Testis (tissue), 3 donors: ENCODE data around the gene C12orf76. TPM values are rescaled to one million over a fixed set of nuclear protein-coding genes. Genes with fewer than 3 reads are reported as not detected.
"Not testable (repeated sequence)": the region's sequence is repeated elsewhere in the genome, so short reads cannot be mapped to it uniquely, and the experiment has no call there.

Experiments used
- DNase-seq: peaks from one replicate; pipeline ENCODE4 v3.0.0-alpha.2; 2019
- H3K27ac ChIP-seq, 2 donors: fragments of 200-600 bp; sonication (generic); one replicate each; pipeline ENCODE4 v1.5.1; 2019
- H3K27me3 ChIP-seq: fragments of 200-600 bp; sonication (generic); one replicate; pipeline ENCODE4 v1.5.1; 2019
- H3K36me3 ChIP-seq: fragments of 200-600 bp; sonication (generic); one replicate; pipeline ENCODE4 v1.5.1; 2017; ENCODE audit warnings: low read depth; ENCODE audit errors: missing control alignments
- H3K4me1 ChIP-seq: fragments of 200-600 bp; sonication (generic); one replicate; pipeline ENCODE4 v1.5.1; 2019
- H3K4me3 ChIP-seq, 2 donors: fragments of 200-600 bp; sonication (generic); one replicate each; pipeline ENCODE4 v1.5.1; 2017 to 2019
- H3K9me3 ChIP-seq: fragments of 200-600 bp; sonication (generic); one replicate; pipeline ENCODE4 v1.5.1; 2017
- POLR2A ChIP-seq: fragments of 450-650 bp; IDR thresholded peaks from one replicate; pipeline ENCODE4 v1.6.1; 2017; ENCODE audit warnings: antibody characterized with exemption, mild to moderate bottlenecking, moderate library complexity
- WGBS, 2 donors: methylation state at CpG; one replicate each; pipeline ENCODE4 v1.1.5; 2018; 5-methylcytosine and 5-hydroxymethylcytosine counted together
- intact Hi-C: fragments of 100-400 bp; cut with DNase I; formaldehyde crosslinking; loops from one replicate; pipeline ENCODE4 v1.15.1; 2023; ENCODE audit warnings: low total_unique reads
- polyA plus RNA-seq: library from polyadenylated mRNA; stranded (reverse); fragments of 350-450 nt; fragmentation: Illumina TruSeq; extraction: RNeasy Lipid Tissue Mini Kit (QIAGEN cat#74804); gene quantifications from one replicate; pipeline ENCODE4 v1.2.3, GENCODE V29; 2014; ENCODE audit warnings: low read depth, low replicate concordance; ENCODE audit not compliant: insufficient read depth
- total RNA-seq, 2 donors: library from RNA; depleted of rRNA; stranded (reverse); fragments of >200 nt; gene quantifications; one replicate each; pipeline ENCODE4 v1.2.3, GENCODE V29; 2016
- TF ChIP-seq, protein P1 (sequence below), 3 experiments: fragments of 450-650 bp in 2 of 3; fragments of 200-600 bp in 1 of 3; sonication (generic) in 1 of 3; IDR thresholded peaks; one replicate each; pipeline ENCODE4 v1.5.1; 2016 to 2019; ENCODE audit warnings: antibody characterized with exemption in 3 of 3, mild to moderate bottlenecking in 2 of 3, moderate library complexity in 1 of 3

C12orf76 gene
- total and polyA plus RNA-seq, 3 donors from 2014 or later = 28.3 to 32.8 (median 28.7) TPM

DNA sequence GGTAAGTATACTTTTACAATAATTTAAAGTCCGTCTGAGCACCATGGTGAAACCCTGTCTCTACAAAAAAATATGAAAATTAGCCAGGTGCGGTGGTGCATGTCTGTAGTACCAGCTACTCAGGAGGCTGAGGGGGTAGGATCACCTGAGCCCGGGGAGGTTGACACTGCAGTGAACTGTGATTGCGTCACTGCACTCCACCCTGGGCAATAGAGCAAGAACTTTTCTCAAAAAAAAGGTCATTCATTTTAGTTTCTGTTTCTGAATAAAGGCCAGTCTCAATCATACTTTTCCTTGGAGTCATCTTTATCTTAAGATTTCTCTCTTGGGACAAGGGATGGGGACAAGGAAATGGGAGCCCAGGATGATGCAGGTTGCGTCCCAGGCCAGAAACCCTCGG, 36.2 kb downstream of the C12orf76 start:
- H3K9me3 ChIP-seq = no peaks in the 10 kb centered on the region
- no peaks in the 10 kb centered on the region for H3K4me1 ChIP-seq
- no peak overlapping the region for H3K27ac ChIP-seq
- intact Hi-C loops = no loop called here
- H3K36me3 ChIP-seq = no peaks in the 10 kb centered on the region
- 92 to 94% methylated on average over 6 of the region's 6 CpGs for WGBS, 2 donors
- H3K27me3 ChIP-seq = no peaks in the 10 kb centered on the region
- DNase-seq = no peak
- H3K4me3 ChIP-seq = no peak overlapping the region
- no peak for TF ChIP-seq POLR2A
- TF ChIP-seq, protein P1, sequence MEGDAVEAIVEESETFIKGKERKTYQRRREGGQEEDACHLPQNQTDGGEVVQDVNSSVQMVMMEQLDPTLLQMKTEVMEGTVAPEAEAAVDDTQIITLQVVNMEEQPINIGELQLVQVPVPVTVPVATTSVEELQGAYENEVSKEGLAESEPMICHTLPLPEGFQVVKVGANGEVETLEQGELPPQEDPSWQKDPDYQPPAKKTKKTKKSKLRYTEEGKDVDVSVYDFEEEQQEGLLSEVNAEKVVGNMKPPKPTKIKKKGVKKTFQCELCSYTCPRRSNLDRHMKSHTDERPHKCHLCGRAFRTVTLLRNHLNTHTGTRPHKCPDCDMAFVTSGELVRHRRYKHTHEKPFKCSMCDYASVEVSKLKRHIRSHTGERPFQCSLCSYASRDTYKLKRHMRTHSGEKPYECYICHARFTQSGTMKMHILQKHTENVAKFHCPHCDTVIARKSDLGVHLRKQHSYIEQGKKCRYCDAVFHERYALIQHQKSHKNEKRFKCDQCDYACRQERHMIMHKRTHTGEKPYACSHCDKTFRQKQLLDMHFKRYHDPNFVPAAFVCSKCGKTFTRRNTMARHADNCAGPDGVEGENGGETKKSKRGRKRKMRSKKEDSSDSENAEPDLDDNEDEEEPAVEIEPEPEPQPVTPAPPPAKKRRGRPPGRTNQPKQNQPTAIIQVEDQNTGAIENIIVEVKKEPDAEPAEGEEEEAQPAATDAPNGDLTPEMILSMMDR (IDR thresholded peaks at IDR 0.05) = no peak

DNA sequence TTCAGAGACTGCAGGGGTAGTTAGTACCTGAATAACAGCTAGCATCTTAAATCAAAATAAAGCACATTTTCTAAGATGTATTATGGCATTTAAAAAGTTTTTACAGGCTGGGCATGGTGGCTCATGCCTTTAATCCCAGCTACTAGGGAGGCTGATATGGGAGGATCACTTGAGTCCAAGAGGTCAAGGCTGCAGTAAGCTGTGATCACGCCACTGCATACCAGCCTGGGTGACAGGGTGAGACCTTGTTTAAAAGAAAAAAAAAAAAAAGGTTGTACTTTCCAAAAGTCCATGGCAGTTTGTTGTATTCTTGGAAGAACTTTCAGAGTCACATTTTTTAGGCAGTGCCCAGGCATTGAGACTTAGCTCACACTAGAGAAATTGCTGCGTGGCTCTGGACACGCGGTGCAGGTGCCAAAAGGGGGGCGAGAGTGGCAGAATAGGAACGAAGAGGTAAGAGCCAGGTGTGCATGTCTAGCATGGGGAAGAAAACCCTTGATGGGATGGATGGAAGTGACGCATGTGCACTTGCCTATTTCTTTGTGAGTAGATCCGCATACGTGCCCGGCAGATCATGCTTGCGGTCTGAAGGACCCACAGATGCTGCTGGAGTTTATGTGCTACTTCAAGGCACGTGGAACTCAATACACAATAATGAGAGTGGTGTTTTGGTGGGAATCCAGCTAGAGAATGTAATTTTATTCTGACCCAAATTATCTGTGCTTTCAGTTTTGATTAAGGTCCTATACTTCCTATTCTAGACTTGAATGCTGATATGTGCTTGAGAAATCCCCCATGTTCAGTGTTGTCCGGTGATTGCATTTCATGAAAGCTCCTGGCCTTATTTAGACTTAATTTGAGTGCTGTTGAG, 37.2 kb downstream of the C12orf76 start:
- WGBS, 2 donors = 90 to 91% methylated on average over 13 of the region's 13 CpGs
- Histone ChIP-seq H3K27me3 (no peaks in the 10 kb centered on the region), H3K27ac (no peak overlapping the region), H3K9me3 (no peaks in the 10 kb centered on the region), H3K4me3 (no peak overlapping the region), H3K4me1 (no peaks in the 10 kb centered on the region), H3K36me3 (no peaks in the 10 kb centered on the region)
- no peak for TF ChIP-seq POLR2A
- TF ChIP-seq, protein P1 (IDR thresholded peaks at IDR 0.05) = no peak
- no peak for DNase-seq
- intact Hi-C loops = no loop called here

DNA sequence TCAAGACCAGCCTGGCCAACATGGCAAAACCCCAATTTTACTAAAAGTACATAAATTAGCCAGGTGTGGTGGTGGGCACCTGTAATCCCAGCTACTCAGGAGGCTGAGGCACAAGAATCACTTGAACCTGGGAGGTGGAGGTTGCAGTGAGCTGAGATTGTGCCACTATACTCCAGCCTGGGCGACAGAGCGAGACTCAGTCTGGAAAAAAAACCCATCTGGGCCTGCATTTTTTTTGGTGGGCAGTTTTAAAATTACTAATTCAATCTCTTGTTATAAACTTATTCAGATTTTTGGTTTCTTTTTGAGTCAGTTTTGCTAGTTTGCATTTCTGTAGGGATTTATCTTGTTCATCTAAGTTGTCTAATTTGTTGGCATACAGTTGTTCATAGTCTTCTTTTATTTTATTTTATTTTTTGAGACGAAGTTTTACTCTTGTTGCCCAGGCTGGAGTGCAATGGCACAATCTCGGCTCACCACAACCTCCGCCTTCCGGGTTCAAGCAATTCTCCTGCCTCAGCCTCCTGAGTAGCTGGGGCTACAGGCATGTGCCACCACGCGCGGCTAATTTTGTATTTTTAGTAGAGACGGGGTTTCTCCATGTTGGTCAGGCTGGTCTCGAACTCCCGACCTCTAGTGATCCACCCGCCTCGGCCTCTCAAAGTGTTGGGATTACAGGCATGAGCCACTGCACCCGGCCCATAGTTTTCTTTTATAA, 39.5 kb downstream of the C12orf76 start:
- H3K27me3 ChIP-seq, DNase-seq, H3K4me1 ChIP-seq, H3K4me3 ChIP-seq, intact Hi-C loops, H3K27ac ChIP-seq, H3K36me3 ChIP-seq, H3K9me3 ChIP-seq: not testable (repeated sequence)
- 95 to 97% methylated on average over 15 of the region's 15 CpGs for WGBS, 2 donors

DNA sequence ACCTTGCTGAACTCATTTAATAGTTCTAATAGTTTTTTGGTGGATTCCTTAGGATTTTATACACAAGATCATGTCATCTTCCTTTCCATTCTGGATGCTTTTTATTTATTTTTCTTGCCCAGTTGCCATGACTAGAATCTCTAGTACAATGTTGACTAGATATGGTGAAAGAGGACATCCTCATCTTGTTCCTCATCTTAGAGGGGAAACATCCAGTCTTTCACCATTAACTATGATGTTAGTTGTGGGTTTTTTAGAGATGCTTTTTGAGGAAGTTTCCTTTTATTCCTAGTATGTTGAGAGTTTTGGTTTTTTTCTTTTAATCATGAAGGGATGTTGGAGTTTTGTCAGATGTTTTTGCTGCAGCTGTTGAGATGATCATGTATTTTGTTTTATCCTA, 40.4 kb downstream of the C12orf76 start:
- TF ChIP-seq, protein P1 (IDR thresholded peaks at IDR 0.05) = no peak
- no peak for TF ChIP-seq POLR2A
- intact Hi-C loops = no loop called here
- no peaks in the 10 kb centered on the region for H3K36me3 ChIP-seq
- no peaks in the 10 kb centered on the region for H3K4me1 ChIP-seq
- H3K9me3 ChIP-seq = no peaks in the 10 kb centered on the region
- H3K27me3 ChIP-seq = no peaks in the 10 kb centered on the region
- H3K4me3 ChIP-seq = no peak overlapping the region
- DNase-seq = no peak
- H3K27ac ChIP-seq = no peak overlapping the region

DNA sequence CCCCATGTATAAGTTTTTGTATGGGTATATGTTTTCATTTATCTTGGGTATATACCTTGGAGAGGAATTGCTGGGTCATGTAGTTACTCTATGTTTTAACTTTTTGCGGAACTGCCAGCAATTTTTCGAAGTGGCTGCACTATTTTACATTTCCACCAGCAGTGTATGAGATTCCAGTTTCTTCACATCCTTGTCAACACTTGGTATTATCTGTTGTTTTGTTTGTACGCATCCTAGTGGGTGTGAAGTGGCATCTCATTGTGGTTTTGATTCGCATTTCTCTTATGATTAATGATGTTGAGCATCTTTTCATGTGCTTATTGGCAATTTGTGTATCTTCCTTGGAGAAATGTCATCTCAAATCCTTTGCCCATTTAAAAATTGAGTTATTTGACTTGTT, 42.2 kb downstream of the C12orf76 start:
- Histone ChIP-seq H3K9me3 (no peaks in the 10 kb centered on the region), H3K27me3 (no peaks in the 10 kb centered on the region), H3K4me1 (no peaks in the 10 kb centered on the region), H3K4me3 (no peak overlapping the region), H3K36me3 (no peaks in the 10 kb centered on the region), H3K27ac (no peak overlapping the region)
- 97 to 98% methylated on average over 4 of the region's 4 CpGs for whole genome bisulfite sequencing, 2 donors
- TF ChIP-seq, protein P1 (IDR thresholded peaks at IDR 0.05) = no peak
- TF ChIP-seq POLR2A = no peak
- DNase-seq = no peak
- intact Hi-C loops = no loop called here
